ENCODE data around the gene ABI3BP.

Gene ABI3BP

GRCh38 chr3:100732435-100732834 is 260.8 kb downstream of the ABI3BP start:
- TF ChIP-seq CTCF (IDR thresholded peaks at IDR 0.05; ENCODE audit: borderline replicate concordance, insufficient read depth, low read depth, low read length) = no peak
- H3K4me3 ChIP-seq (ENCODE audit: low read depth, low read length) = no peak overlapping the region

GRCh38 chr3:100730524-100730923 is 262.7 kb downstream of the ABI3BP start:
- H3K4me3 ChIP-seq (ENCODE audit: low read depth, low read length) = no peak overlapping the region
- no peak for TF ChIP-seq CTCF (IDR thresholded peaks at IDR 0.05; ENCODE audit: borderline replicate concordance, insufficient read depth, low read depth, low read length)

- no peak for TF ChIP-seq CTCF (IDR thresholded peaks at IDR 0.05; ENCODE audit: borderline replicate concordance, insufficient read depth, low read depth, low read length)
- H3K4me3 ChIP-seq (ENCODE audit: low read depth, low read length) = no peak overlapping the region
These were observed 266.5 kb downstream of the ABI3BP start for GRCh38 chr3:100726706-100727105.

- no peak overlapping the region for H3K4me3 ChIP-seq (ENCODE audit: low read depth, low read length)
- no peak for TF ChIP-seq CTCF (IDR thresholded peaks at IDR 0.05; ENCODE audit: borderline replicate concordance, insufficient read depth, low read depth, low read length)
These were observed 267.2 kb downstream of the ABI3BP start for GRCh38 chr3:100725935-100726513.

GRCh38 chr3:100720426-100720825 is 272.8 kb downstream of the ABI3BP start:
- H3K4me3 ChIP-seq (ENCODE audit: low read depth, low read length) = no peak overlapping the region
- no peak for TF ChIP-seq CTCF (IDR thresholded peaks at IDR 0.05; ENCODE audit: borderline replicate concordance, insufficient read depth, low read depth, low read length)

GRCh38 chr3:100719136-100719535 is 274.1 kb downstream of the ABI3BP start:
- no peak overlapping the region for H3K4me3 ChIP-seq (ENCODE audit: low read depth, low read length)
- no peak for TF ChIP-seq CTCF (IDR thresholded peaks at IDR 0.05; ENCODE audit: borderline replicate concordance, insufficient read depth, low read depth, low read length)

- TF ChIP-seq CTCF (IDR thresholded peaks at IDR 0.05; ENCODE audit: borderline replicate concordance, insufficient read depth, low read depth, low read length) = no peak
- no peak overlapping the region for H3K4me3 ChIP-seq (ENCODE audit: low read depth, low read length)
These were observed 275.4 kb downstream of the ABI3BP start for GRCh38 chr3:100717637-100718487.
